ENCODE measurements around the gene TOR2A.

TOR2A gene

GRCh38 chr9:127694890-127695720 lies 40.0 kb downstream of the TOR2A start:
- DNase-seq: no peak

GRCh38 chr9:127693697-127694096 lies 41.4 kb downstream of the TOR2A start:
- DNase-seq: no peak

GRCh38 chr9:127693143-127693542 lies 42.0 kb downstream of the TOR2A start:
- DNase-seq: no peak

GRCh38 chr9:127692071-127692470 lies 43.0 kb downstream of the TOR2A start:
- no peak for DNase-seq

- DNase-seq: no peak
Observed at GRCh38 chr9:127690735-127691134, 44.4 kb downstream of the TOR2A start.

GRCh38 chr9:127689329-127690000 lies 45.6 kb downstream of the TOR2A start:
- no peak for DNase-seq

- no peak for DNase-seq
Observed at GRCh38 chr9:127686461-127687393, 48.4 kb downstream of the TOR2A start.

GRCh38 chr9:127684576-127684975 lies 50.5 kb downstream of the TOR2A start:
- no peak for DNase-seq

- no peak for DNase-seq
Observed at GRCh38 chr9:127683723-127684122, 51.4 kb downstream of the TOR2A start.

GRCh38 chr9:127682351-127683136 lies 52.5 kb downstream of the TOR2A start:
- DNase-seq: no peak
